ENCODE measurements around the gene RPH3AL.

- TF ChIP-seq CTCF (IDR thresholded peaks at IDR 0.05) (no peak), POLR2A (IDR thresholded peaks at IDR 0.05) (no peak)
These were observed 174.1 kb downstream of the RPH3AL start for GRCh38 chr17:178292-179065.

All from right lobe of liver (tissue), 4 donors.